Mesenteric fat pad (tissue), 1 donor: ENCODE measurements around the gene GAB4. TPM values are rescaled to one million over a fixed set of nuclear protein-coding genes. Genes with fewer than 3 reads are reported as not detected.

Experiments
- DNase-seq: peaks from one replicate; pipeline ENCODE4 v3.0.0-alpha.2; 2020; ENCODE audit warnings: low spot score
- total RNA-seq: library from RNA; stranded (reverse); fragmentation: NEBNext Ultra II Directional; extraction: Animal tissue kit (Norgen Biotek cat#: 25700); gene quantifications from one replicate; pipeline ENCODE4 v1.2.1, GENCODE V29; 2021
- donor health status: DM: yes; HTN: yes; CAD: no.

GAB4 gene
- total RNA-seq, 1 donor from 2014 or later, result not detected

GRCh38 chr22:16988257-16988656 lies 19.8 kb downstream of the GAB4 start:
- DNase-seq, result peak; percentile 79

DNA sequence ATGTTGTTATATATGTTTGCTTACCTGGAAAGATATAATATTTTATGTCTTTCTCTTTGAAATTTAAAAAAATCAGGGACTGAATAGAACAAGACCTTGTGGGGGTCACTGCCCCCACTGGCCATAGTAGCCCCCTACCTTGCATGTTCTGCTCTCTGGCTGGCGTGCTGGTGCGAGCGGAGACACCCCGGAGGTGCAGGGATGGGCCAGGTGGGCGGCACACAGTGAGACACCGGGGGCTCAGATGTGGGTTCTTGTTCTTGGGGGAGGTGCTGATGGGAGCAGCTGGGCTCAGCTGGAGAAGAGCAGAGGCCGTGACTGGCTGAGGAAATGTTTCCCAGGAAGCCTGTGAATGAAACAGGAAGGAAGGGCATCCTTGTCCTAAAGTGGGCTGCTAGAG lies 20.2 kb downstream of the GAB4 start:
- DNase-seq, result no peak

GRCh38 chr22:16975155-16975885 lies 32.7 kb downstream of the GAB4 start:
- DNase-seq, result peak; percentile 86

- no peak for DNase-seq
Measured at GRCh38 chr22:16974298-16975084, 33.5 kb downstream of the GAB4 start.

- no peak for DNase-seq
Measured at GRCh38 chr22:16973591-16974297, 34.3 kb downstream of the GAB4 start.

DNA sequence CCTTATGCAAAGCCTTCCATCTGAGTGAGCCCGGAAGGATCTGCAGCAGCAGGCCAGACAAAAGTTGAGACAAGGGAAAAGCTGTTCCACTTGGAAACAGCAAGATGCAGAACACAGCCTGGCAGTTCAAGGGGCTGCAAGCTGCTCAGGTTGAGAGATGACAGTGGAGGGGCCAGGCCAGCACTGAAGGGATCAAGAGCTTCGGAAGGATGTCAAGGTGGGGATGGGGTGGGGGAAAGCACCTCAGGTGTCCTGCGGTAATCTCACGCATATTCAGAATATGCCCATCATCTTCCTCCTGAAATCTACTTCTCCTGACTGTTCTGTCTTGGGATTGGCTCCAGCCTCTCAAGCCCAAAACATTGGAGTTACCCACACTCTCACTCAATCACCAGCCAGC lies 35.7 kb downstream of the GAB4 start:
- DNase-seq, result no peak

DNA sequence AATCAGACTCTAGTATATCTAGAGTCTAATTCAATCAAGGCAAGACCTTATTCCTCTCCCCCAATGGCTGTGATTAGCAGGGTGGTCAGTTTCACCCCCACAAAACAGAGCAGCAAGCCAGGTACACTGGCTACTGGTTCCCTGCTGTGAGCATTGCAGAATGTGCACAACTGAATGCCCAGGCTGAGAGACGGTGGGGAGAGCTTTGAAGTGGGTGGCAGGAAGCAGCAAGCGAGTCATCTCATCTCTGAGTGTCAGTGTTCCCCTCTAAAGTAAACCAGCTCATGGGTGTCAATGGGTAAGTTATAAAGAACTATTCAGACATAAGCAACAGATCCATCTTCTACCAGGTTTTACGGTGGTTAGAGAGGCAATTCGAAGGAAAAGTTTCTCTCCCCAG lies 37.6 kb downstream of the GAB4 start:
- no peak for DNase-seq

DNA sequence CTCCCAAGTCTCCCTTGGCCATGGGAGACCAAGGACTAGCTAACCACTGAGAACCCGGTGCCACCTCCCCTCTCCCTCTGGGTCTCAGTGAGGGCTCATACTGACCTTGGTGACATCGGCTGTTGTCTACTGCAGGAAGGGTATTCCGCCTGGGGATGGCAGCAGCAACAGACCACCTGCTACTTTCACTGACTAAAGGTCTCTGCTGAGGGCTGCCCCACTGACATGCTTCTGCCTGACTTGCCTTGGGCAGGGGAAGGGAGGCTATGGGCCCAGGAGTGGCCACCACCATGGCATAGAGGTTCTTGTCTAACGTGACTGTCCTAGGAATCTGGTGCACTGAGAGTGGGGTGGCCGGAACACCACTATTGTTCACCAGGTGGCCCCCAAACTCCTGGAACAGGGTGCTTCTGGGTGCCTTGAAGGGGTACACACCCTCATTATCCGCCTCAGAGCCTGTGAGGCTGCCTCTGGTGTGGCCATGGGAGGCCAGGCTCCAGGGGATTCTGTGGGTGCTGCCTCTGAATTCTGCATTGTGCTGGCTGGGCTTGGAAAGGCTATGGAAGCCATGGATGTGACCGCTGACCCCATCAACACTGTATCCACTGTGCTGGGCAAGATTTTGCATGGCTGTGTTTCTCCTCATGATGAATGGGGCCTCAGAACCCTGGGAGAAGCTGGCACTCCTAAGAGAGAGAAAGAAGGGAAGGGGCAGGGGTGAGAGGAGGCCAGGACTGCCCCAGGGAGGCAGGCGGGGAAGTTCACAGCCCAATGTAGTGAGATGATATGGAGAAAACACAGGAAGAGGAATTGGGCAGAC lies 38.3 kb downstream of the GAB4 start:
- peak; percentile 77 for DNase-seq

DNA sequence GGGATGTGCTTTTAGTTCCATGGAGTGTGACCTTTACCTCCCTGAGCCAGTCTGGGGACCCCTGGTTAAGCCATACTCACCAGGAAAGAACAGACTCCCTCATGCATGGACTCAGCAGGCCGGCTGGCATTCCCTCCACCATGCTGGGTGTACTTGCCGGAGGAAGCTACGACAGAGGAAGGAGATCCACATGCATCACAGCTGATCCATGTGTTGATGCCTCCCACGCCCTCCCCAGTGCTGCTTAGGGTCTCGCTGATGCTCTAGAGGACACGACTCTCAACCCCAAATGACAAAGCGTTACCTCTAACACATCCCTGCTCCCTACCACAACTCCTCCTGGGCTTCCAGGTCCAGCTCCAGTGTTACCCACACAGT lies 39.8 kb downstream of the GAB4 start:
- DNase-seq, result no peak

- no peak for DNase-seq
Measured at GRCh38 chr22:16967453-16968217, 40.4 kb downstream of the GAB4 start.

DNA sequence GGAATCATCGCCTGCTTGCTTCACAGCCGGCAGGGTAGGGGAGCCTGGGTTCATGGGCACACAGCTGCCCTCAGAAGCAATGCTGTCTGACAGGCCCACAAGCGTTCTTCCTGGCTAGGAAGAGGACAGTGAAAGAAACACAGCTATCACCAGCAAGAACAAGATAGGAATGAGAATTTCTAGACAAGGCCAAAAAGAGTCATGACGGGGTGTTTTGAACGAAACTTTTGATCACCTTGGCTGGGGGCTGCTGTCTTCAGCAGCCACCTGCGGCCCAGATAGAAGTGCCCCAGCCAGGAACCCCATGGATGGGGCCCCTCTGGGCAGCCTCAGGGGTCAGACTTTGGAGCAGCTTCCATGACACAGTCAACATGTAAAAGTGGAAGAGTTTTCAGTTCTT lies 41.8 kb downstream of the GAB4 start:
- DNase-seq, result no peak

DNA sequence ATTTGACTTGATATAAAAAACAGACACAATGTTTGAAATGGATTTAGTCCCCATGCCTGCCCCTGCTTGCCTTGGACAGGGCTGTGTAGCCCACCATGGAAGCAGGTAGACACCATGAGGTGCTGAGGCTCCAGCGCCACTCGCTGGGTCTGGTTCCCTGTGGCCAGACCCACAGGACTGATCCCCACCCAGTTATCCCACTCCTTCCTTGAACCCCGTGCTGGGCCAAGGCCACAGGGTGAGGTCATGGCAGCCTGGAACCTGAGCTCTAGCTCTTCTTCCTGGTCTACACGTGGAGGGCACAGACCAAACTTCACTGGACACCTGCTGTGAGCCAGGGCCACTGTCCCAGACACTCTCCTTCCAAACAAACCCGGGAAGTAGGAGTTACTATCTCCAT lies 42.5 kb downstream of the GAB4 start:
- DNase-seq, result no peak

- DNase-seq, result no peak
Measured at GRCh38 chr22:16965083-16965482, 42.9 kb downstream of the GAB4 start.

GRCh38 chr22:16964366-16964765 lies 43.7 kb downstream of the GAB4 start:
- DNase-seq, result no peak

- peak; percentile 68 for DNase-seq
Measured at GRCh38 chr22:16963189-16963945, 44.7 kb downstream of the GAB4 start.

GRCh38 chr22:16962501-16962900 lies 45.5 kb downstream of the GAB4 start:
- DNase-seq, result no peak

- DNase-seq, result peak; percentile 84
Measured at GRCh38 chr22:16961477-16962186, 46.4 kb downstream of the GAB4 start.

GRCh38 chr22:16960884-16961249 lies 47.2 kb downstream of the GAB4 start:
- DNase-seq, result peak; percentile 83

DNA sequence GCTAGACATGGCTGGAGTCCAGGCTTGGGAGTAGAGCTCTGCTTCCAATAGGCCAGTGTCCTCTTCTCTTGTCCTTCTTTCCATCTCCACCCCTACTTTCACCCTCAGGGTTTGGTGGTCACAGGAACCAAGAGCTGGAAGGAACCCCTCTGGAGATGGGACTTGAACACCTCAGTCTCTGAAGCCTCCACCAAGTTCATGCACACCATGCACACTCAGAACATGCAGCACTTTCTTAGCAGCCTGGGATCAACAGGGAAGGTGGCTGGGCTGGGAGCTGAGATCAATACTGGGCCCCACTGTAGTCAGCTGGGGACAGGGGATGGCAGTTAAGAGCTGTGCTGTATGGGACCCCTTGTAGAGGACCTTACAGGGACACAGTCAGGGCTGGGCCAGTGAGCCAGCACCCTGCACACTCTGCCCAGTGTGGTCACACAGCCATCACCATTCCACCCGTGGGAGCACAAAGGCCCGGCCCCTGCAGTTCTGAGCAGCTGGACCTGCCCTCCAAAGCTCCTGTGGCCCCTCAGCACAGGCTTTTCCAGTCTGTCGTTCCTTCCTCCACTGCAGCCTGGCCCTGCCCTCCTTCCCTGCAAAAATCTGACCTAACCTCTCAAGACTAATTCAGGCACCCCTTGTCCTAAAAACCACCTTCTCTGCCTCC lies 47.7 kb downstream of the GAB4 start:
- DNase-seq, result peak; percentile 82
